Measurements from ENCODE around the gene TMEM168. TPM values are rescaled to one million over a fixed set of nuclear protein-coding genes. Genes with fewer than 3 reads are reported as not detected.
"Not testable (repeated sequence)": the region's sequence is repeated elsewhere in the genome, so short reads cannot be mapped to it uniquely, and the experiment has no call there.

TMEM168 gene
- total and polyA plus RNA-seq, 2 experiments from 2014 or later: 5.2 to 14.8 TPM

DNA sequence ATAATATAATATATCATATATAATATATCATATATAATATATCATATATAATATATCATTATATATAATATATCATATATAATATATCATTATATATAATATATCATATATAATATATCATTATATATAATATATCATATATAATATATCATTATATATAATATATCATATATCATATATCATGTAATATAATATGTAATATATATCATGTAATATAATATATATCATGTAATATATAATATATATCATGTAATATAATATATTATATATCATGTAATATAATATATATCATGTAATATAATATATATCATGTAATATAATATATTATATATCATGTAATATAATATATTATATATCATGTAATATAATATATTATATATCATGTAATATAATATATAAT, 6.4 kb upstream of the TMEM168 start:
- not testable (repeated sequence) for H3K4me1 Mint-ChIP-seq; H4K20me1 ChIP-seq (replicated peaks; ENCODE audit: insufficient read depth); H3F3A ChIP-seq (replicated peaks; ENCODE audit: low read depth); H3K9me2 ChIP-seq (ENCODE audit: insufficient read depth); H3K27ac ChIP-seq (ENCODE audit: low read depth); ATAC-seq; H3K27me3 Mint-ChIP-seq (ENCODE audit: insufficient read depth, low read depth, poor library complexity); H3K79me2 ChIP-seq (replicated peaks; ENCODE audit: insufficient read depth); H3K4me3 ChIP-seq; H3K4me3 Mint-ChIP-seq; H3K27ac Mint-ChIP-seq; H3K4me2 ChIP-seq; DNase-seq (ENCODE audit: low spot score); H3K4me1 ChIP-seq (ENCODE audit: insufficient read depth); H2AFZ ChIP-seq; H3K27me3 ChIP-seq (ENCODE audit: insufficient read depth); H3K36me3 ChIP-seq (ENCODE audit: insufficient read depth); H3K9me3 Mint-ChIP-seq; H3K36me3 Mint-ChIP-seq (ENCODE audit: low read depth)

DNA sequence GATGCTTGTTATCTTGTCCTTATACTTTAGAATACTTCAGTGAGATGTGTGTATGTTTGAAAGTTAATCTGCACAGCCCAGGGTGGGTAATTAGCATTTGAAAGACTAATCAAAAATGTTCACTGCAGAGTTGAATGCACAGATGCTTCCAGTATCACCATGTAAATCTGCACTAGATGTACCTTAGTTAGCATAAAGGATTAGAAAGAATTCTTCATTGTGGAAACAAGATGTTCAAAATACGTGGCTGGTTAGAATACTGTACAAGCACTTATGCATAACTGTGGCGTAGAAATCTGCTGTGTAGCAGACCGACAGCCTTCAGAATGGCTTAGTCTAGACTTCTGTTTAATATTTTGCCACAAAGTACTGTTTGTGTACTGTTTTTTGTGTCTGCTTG, 2.2 kb upstream of the TMEM168 start:
- Mint-ChIP-seq H3K27ac (no peak overlapping the region), H3K4me1 (peaks cover 20% of the 10 kb centered on the region), H3K27me3 (ENCODE audit: insufficient read depth, low read depth, poor library complexity) (peaks cover 1% of the 10 kb centered on the region), H3K9me3 (no peaks in the 10 kb centered on the region; the same call in 2 of the 3 replicates), H3K4me3 (no peak overlapping the region), H3K36me3 (ENCODE audit: low read depth) (no peaks in the 10 kb centered on the region)
- H3K4me3 ChIP-seq: no peak overlapping the region
- peaks cover 16% of the 10 kb centered on the region for H3K79me2 ChIP-seq (replicated peaks; ENCODE audit: insufficient read depth)
- H3K4me1 ChIP-seq (ENCODE audit: insufficient read depth): peaks cover 15% of the 10 kb centered on the region
- no peaks in the 10 kb centered on the region; the same call in 1 of the 2 replicates for H4K20me1 ChIP-seq (replicated peaks; ENCODE audit: insufficient read depth)
- H3K27ac ChIP-seq (ENCODE audit: low read depth): no peak overlapping the region
- ATAC-seq (no peak), DNase-seq (ENCODE audit: low spot score) (no peak)
- 0 out of 2 replicates have a peak, but pooled peaks cover 3% of the 10 kb centered on the region for H3K9me2 ChIP-seq (ENCODE audit: insufficient read depth)
- H3K4me2 ChIP-seq: no peak overlapping the region
- H2AFZ ChIP-seq: peak overlapping the region; percentile 66; the same call in 1 of the 2 replicates
- no peaks in the 10 kb centered on the region for H3K36me3 ChIP-seq (ENCODE audit: insufficient read depth)
- peaks cover 4% of the 10 kb centered on the region; the same call in 1 of the 2 replicates for H3F3A ChIP-seq (replicated peaks; ENCODE audit: low read depth)
- H3K27me3 ChIP-seq (ENCODE audit: insufficient read depth): no peaks in the 10 kb centered on the region
- TF ChIP-seq EZH2phosphoT487 (IDR thresholded peaks at IDR 0.05; ENCODE audit: unreplicated experiment) (no peak), REST (IDR thresholded peaks at IDR 0.05; ENCODE audit: unreplicated experiment) (no peak), ETS1 (IDR thresholded peaks at IDR 0.05) (no peak), ZNF331 (CRISPR knock-in tag; IDR thresholded peaks at IDR 0.05; ENCODE audit: low read depth) (no peak), JUNB (IDR thresholded peaks at IDR 0.05; ENCODE audit: unreplicated experiment) (no peak), EZH2 (IDR thresholded peaks at IDR 0.05; ENCODE audit: low read depth, unreplicated experiment) (no peak), CTCF (conservative IDR thresholded peaks at IDR 0.05; ENCODE audit: low read depth in 2 of 2) (no peak), POLR2AphosphoS5 (IDR thresholded peaks at IDR 0.05; ENCODE audit: low read depth) (no peak), STAT1 (IDR thresholded peaks at IDR 0.05; ENCODE audit: unreplicated experiment) (no peak), ZNF114 (CRISPR knock-in tag; IDR thresholded peaks at IDR 0.05) (no peak)
